GM13977 (cell line): ENCODE data around the gene UNC45A.

Experiments used
- DNase-seq: peaks from one replicate; pipeline ENCODE4 v3.0.0; 2012; ENCODE audit warnings: low spot score
- CTCF ChIP-seq: IDR thresholded peaks from 2 replicates; pipeline ENCODE4 v1.5.1; 2012; ENCODE audit warnings: mild to moderate bottlenecking, control low read depth; ENCODE audit not compliant: insufficient read depth; ENCODE audit errors: extremely low read depth, missing control alignments
- in situ Hi-C: fragments of 300-500 bp; cut with MboI; formaldehyde crosslinking; loops from one replicate; pipeline ENCODE4 v1.12.0; 2022; ENCODE audit warnings: low sequenced_read_pairs, low pct_unique_long_range_greater_than_20kb, mixed read lengths, inconsistent platforms; ENCODE audit not compliant: unreplicated experiment

The UNC45A gene

GRCh38 chr15:90968434-90968833 is 33.3 kb downstream of the UNC45A start:
- in situ Hi-C loops = no loop called here
- no peak for TF ChIP-seq CTCF
- DNase-seq = no peak

- no peak for DNase-seq
- no peak for TF ChIP-seq CTCF
- in situ Hi-C loops = no loop called here
Measured at GRCh38 chr15:90970274-90970673, 35.2 kb downstream of the UNC45A start.

GRCh38 chr15:90972133-90972532 is 37.0 kb downstream of the UNC45A start:
- in situ Hi-C loops = no loop called here
- DNase-seq = no peak
- TF ChIP-seq CTCF = no peak

GRCh38 chr15:90974216-90974615 is 39.1 kb downstream of the UNC45A start:
- no peak for TF ChIP-seq CTCF
- in situ Hi-C loops = no loop called here
- no peak for DNase-seq

- no peak for TF ChIP-seq CTCF
- DNase-seq = no peak
- in situ Hi-C loops = no loop called here
Measured at GRCh38 chr15:90979582-90979981, 44.5 kb downstream of the UNC45A start.

- TF ChIP-seq CTCF = no peak
- in situ Hi-C loops = no loop called here
- no peak for DNase-seq
Measured at GRCh38 chr15:90981681-90982080, 46.6 kb downstream of the UNC45A start.

- in situ Hi-C loops = no loop called here
- no peak for DNase-seq
- no peak for TF ChIP-seq CTCF
Measured at GRCh38 chr15:90982135-90982534, 47.0 kb downstream of the UNC45A start.
